Activated naive CD4-positive, alpha-beta T cell treated with anti-CD3 and anti-CD28 coated beads, Interleukin-2, amount 50 U/mL, for 16 hours (primary cell): ENCODE results near the gene NBPF10.
"Not testable (repeated sequence)": the region's sequence is repeated elsewhere in the genome, so short reads cannot be mapped to it uniquely, and the experiment has no call there.

Experiments used
- DNase-seq: peaks from one replicate; pipeline ENCODE4 v3.0.0-alpha.2; 2020

Gene NBPF10

GRCh38 chr1:146144465-146144864, at the start of gene NBPF10:
Gene NBPF10 (minus strand): TSS chr1:146144804. CDS start chr1:146144769, 35 bp downstream.
- DNase-seq: not testable (repeated sequence)

GRCh38 chr1:146174531-146174930, 29.9 kb upstream of the NBPF10 start:
- not testable (repeated sequence) for DNase-seq

- DNase-seq: not testable (repeated sequence)
Observed at GRCh38 chr1:146167740-146168139, 23.1 kb upstream of the NBPF10 start.

- DNase-seq: not testable (repeated sequence)
Observed at GRCh38 chr1:146167273-146167672, 22.7 kb upstream of the NBPF10 start.
